GM19324 (cell line): ENCODE data around the gene CRACR2A.

Experiments used
- ATAC-seq: cut with Tn5 transposase; IDR thresholded peaks from one replicate; pipeline ENCODE4 v1.9.1; 2021; ENCODE audit warnings: mild to moderate bottlenecking, moderate library complexity; ENCODE audit not compliant: unreplicated experiment, low FRiP score

CRACR2A gene

DNA sequence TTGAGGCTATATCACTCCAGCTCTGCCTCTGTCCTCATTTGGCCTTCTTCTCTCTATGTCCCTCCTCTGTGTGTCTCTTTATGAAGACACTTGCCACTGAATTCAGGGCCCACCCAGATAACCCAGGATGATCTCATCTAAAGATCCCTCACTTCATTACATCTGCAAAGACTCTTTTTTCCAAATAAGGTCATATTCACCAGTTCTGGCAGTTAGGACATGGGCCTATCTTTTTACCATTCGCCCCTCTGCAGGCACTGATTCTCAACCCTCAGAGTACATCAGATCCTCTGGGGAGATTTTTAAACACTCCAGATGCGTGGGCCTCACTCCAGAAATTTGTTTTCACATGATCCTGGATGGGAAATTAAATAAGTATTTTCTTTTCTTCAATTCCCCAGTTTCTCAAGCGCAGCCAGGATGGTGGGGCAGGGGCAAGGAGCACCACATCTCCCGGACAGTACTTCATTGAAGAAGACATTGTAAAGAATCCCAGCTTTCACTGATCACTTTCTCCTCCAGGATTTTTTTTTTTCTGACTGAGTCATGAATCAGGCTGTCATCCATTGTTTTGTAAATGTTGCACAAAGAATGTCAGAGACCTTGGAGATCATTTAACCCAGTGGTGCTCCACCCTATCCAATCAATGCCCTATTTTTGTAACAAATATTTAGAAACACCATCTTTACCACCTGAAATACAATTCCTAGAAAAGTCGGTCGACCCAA is 27.4 kb downstream of the CRACR2A start:
- ATAC-seq, result no peak

DNA sequence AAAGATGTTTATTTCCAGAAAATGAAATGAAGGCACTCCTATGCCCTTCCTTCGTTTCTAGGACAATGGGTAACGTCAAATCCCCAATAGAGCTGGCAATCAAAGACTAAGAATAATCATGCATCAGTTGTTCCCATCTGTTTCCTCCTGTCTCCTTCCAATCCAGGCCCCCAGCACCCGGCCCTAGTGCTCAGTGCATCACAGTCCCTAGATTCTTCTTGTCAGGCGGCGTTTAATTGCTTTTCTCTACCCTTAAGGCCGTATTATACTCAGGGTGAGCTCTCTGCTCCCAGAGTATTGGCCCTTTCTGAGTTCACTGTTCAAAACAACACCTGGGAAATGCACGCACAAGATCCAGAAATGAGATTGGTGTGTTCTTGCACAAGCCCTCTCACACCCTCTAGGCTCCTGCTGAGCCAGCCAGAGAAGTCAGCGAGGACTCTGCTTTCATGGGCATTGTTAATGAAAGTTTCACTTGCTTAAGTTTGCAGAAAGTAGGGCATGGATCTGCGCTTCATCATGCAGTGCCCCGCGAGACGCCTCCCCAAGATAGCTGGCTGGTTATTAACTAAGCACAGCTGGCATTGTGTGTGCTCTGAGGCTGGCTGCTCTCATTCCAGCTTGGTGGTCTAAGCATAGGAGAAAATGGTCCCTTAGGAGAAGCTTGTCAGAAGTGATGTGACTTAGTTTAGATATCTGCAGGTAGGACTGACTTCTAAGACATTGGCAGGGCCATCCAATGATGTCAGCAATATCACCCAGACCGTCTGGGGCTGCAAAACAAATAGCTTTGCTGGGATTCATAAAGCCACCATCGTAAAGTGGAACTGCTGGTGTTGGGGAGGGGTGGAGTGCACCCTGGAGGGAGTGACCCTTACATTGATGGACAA is 28.7 kb downstream of the CRACR2A start:
- ATAC-seq, result no peak

DNA sequence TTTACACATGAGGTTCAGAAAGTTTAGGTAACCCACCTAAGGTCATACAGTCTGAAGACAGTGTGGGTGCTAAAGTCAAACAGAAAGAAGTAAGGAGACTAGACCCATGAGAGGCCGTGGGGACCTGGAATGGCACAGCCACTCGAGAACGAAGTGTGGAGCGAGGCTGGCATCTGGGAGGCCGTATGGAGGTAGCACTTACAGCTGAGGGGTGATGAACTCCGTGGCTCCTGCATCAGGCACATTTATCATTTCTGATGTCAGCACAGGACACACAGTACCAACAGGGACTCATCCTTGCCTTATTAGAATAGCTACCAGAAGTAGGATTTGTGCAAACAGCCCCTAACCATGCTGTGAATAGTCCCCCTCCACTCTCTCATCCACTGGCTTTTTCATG is 30.5 kb downstream of the CRACR2A start:
- ATAC-seq, result no peak

DNA sequence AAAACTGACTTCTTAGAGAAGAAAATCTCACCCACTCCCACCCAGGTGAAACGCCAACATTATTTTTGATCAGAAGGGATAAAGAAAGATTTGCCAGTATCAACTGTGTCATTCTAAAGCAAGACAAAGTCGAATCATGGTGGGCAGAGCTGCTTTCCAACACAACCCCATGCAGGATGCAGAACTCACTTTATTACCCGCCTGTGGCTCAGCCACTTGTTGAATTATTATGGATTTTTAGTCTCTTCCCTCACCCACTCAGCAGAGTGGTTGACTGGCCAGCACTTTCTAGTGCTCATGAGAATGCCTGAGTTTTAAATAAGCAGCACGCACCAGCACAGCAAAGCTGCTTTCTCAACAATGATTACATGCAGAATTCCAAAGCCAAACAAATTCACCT is 32.1 kb downstream of the CRACR2A start:
- no peak for ATAC-seq

DNA sequence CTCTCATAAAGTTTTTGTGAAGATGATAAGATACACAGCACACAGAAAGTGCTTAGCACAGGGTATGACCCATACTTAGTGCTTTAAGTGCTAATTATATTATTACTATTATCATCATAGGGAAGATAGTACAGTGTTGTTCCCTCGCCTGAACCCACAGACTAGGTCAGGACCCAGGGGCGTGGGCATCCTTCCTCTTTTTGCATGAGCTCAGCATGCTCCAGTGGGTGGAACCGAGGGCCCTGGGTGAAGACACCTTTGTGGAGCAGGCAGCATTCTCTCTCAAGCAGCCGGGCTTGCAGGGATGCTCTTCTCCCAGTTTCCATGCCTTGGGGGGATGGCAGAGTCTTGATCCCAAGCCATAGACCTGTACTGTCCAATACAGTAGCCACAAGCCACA is 34.8 kb downstream of the CRACR2A start:
- no peak for ATAC-seq

DNA sequence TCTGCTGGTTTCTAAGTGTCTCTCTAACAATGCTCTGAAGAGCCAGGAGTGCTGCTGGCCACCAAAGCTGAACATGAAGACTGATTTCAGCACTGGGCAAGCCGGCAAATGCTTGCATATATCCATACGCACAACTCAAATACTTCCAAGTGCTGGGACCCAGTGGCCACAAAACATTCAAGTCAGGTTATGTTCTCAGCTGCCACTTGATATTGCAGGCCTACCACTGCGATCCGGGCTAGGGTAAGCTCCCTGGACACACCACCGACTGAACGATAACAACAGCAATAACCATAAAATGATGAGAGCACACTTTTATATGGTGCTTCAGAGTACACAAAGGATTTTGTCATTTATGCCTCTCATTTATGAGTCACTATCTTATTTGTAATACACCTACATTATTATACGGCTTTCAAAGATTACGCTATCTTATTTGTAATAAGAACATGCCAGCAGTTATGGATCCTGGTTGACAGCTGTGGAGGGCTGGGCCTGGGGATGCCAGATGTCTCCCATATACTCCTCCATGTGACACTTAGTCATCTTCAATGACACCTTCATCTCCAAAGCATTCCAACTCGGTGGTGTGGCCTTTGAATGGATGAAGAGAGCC is 35.5 kb downstream of the CRACR2A start:
- ATAC-seq, result no peak

DNA sequence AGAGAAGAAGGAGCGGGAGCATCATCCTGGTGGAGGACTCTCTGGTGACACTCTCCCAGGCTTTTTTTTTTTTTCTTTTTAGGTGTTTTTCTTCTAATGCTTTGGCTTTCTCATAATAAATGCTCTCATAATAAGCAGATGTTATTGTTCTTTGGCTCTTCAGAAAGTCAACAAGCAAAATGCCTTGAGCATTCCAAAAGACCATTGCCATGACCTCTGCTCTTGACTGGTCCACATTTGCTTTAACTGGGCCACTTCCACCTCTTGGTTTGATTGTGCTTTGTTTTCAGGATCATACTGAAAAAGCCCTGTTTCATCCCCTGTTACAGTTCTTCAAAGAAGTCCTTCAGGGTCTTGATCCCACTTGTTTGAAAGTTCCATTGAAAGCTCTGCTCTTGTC is 36.9 kb downstream of the CRACR2A start:
- no peak for ATAC-seq

DNA sequence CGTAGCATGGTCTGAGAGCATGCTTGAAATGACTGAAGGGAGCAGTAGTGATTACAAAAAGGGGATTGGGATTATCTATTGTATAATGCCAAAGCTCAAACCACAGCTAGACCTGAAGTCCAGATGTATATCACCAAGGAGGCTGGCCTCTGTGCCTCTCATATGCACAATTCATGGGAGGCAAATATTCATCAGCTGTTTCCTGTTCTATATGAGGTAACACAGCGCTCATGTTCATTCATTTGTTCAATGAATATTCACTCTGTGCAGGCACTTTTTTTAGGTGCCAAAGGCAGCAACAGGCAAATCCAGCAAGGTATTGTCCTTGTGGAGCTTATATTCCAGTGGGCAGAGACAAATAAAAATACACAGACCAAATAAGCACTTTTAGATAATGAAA is 39.0 kb downstream of the CRACR2A start:
- ATAC-seq, result no peak

DNA sequence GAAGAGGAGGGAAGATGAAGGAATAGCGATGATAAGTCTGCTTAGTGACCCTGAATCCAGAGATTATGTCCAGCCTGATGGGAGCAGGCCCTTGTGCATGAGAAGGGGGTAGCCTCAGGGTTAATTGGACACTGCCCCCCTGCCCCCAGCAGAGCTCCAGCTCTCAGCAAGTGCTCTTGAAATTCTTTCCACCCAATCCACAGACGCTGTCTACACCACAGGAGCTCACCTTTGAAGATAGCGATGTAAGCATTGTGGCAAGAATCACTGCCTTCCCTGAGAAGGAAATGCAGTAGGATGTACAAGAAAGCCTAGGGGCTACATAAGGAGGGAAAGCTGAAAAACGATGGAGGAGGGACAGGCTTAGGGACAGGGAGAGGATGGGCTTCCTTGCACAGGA is 39.4 kb downstream of the CRACR2A start:
- no peak for ATAC-seq

DNA sequence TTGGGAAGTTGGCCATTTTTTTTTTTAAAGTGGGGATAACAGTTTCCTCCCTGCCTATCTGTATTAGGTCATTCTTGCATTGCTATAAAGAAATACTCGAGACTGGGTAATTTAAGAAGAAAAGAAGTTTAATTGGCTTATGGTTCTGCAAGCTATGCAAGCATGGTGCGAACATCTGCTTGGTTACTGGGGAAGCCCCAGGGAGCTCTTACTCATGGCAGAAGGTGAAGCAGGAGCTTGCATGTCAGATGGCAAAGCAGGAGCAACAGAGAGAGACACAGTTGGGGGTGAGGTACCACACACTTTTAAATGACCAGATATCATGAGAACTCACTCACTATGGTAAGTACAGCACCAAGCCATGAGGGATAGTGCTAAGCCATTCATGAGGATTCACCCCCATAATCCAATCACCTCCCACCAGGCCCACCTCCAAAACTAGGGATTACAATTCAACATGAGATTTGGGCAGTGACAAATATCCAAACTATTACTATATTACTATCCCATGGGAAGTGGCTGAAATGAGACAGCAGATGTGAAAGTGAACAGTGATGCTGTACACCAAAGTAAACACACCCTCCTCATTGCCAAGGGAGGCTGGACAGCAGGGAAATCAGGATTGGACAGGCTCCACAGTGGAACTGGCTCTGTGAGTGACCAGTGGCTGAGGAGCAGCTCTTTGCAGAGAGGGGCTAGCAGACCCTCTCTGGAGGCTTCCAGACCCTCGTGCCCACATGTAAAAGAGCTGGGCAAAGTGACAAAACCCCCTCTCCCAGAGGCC is 40.5 kb downstream of the CRACR2A start:
- no peak for ATAC-seq

DNA sequence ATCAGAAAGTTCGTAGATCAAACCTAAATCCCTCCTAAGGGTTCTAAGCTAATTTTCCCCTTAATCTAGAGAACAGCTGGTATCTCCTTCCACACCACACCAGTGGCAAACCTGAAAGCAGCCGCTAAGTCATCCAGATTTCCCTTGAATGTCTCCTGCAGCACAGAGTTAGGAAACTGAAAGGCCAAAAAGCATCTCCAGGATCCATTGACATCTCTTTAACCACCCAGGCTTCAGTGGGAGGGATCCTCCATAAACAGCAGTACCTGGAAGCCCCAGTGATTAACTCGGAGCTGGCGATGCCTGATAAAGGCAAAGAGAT is 47.6 kb downstream of the CRACR2A start:
- no peak for ATAC-seq

DNA sequence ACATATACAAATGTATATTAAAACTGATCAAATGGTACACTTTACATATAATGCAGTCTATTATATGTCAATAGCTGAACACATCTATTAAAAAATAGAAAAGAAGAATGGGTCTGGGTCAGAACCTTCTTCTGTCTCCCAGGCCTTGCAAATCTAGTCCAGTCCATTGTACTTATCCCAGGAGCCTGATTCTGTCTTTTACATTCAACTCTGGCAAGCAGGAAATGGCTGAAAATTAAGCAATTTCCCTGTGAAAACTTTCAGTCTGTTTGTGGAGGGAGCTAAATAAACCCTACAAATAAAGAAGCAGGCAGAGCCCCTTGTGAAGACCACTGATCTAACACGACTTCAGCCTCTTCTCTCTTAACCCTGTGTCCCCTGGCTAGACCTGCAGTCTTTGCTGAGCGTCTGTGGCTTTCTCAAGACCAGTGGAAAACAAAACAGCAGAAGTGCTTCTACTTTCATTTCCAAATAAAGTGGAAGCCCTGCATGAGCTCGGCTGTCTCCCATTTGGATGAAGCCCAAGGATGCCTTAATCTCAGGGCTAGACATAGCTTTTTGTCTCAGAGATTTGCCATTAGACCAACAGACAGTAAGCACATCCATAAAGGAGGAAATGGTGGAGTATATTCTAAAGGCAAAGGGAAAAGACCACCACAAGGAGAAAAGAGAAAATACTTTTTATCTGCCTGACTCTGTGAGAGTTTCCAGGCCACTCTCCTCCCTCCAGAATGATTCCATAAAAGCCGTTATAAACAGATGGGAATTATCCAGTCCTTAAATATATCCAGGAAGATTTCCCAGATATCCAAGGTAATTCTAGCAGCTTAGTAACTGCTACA is 48.2 kb downstream of the CRACR2A start:
- no peak for ATAC-seq

DNA sequence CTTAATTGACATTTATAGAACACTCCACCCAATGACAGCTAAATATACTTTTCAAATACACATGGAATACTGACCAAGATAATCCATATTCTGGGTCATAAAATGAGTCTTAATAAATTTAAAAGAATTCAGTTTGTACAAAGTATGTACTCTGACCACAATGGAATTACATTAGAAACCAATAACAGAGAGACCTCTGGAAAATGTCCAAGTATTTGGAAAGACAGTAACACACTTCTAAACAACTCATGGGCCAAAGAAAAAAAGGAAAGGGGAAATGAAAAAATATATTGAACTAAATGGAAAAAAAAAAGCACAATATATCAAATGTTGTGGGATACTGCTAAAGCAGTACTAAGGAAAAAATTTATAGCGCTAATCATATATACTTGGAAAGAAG is 52.0 kb downstream of the CRACR2A start:
- ATAC-seq, result no peak

DNA sequence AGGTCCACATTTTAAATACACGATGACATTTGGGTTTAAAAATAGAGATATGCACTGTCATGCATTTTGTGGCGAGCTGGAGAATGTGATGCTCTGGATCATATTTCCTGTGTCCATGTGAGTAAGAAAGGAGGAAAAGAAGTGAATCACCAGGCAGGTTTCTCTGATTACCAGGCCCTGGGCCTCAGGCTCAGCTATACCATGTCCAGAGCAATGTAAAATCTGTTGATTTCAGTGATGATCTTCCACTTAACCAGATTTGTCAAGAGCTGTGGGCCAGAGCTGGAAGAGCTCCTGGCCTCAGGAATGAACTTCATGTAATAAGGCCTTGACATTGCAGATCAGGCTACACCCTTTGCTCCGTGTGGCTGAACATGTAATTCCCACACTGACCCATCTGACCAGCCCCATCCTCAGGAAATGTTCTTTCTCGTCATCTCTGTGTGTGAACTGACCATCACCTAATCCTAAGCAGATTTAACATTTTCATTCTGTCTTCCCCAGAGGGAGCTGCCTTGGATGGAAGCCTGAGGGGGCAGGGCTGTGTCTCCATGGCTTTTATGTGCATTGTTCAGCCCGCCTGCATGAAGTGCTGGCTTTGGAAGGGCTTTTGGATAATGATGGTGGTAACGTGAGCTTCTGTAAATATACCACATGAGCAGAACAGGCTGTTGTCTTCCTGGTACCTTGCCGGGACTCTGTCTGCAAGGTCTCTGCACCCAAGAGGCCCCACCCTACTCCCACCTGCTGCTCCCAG is 54.5 kb downstream of the CRACR2A start:
- ATAC-seq, result no peak

DNA sequence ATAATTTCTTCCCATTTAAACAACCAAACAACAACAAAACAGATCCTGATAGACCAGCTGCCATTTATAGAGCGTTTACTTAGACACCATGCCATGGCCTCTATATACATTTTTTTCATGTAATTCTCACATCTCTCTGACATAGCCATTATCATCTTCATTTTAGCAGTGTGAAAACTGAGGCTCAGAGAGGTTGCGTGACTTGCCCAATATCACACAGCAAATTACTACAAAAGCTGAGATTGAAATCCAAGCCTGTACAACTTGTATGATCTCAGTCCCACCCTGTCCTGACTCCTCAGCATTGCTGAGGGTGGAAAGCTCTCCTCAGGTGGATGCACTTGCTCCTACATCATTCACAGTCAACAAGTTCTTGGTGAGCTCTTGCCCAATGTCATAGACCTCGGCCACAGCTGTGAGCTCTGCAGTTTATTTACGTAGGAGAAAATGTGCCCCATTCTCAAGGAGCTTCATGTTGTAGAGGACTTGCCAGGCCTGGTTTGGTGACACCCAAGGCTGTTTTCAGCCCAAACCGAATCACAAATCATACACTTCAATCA is 55.5 kb downstream of the CRACR2A start:
- ATAC-seq, result no peak

DNA sequence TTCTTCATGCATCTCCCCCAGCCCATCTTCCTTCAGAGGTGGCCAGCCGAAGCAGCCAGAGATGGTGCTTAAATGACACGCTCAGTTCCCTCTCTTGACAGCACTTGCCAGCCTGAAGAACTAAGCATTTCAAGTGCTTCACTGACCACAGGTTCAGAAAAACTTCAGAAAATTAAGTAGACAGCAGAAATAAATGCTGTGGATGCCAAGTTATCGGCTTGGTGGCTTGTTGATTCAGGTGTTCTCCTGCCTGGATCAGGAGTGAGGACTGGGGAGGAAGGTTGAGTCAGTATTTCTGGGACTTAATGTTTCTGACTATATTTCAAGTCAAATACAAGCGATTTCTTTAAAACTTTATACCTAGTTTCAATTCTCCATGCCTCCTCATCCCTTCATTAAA is 58.2 kb downstream of the CRACR2A start:
- no peak for ATAC-seq

DNA sequence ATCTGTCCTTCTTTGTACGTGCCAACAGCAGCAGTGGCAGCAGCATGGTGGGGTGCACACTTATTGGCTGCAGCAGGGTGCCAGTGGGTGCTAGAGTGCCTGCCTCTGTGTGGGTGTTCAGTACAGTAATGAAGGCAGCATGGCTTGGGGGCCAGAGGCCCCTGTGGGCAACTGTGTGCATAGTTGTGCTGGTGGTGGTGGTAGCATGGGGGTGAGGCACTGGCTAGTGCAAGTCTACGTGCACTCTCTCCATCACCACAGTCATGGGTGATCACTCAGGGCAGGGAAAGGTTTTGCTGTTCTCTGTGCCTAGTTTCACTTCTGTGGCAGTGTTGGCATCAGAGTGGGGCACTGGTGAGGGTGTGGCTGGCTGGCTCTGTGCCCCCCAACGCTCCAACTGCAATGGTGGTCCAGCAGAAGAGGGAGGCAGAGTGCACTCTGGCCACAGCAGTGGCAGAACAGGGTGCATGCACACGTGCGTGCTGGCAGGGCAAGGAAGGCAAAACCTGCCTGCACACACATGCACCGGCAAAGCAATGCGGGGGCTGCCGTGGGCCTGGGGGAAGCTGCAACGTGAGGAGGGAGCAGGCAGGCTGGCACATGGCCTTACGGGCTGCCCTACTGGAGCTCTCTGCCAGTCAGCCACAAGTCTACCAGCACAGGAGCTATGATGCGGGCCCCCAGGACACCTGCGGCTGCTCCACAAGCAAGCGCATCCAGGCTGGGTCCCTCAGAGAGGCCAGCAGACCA is 60.1 kb downstream of the CRACR2A start:
- ATAC-seq, result no peak

DNA sequence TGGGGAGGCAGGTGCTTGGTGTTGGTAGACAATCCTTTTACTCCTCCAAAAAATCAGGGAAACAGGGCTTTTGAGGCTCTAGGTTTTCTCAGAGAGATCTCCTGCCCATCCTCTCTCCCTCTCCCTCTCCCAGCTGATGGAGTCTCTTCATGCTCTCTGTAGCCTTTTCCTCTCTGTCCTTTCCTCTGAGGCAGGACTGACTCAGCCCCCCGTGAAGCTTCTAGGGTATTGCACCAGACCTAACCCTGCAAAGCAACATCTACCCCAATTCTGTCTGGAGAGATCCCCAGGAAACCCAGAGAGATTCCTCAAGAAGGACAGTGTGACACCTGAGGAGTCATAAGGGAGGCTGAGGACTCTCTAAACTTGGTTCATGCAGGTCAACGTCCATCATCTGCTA is 66.4 kb downstream of the CRACR2A start:
- ATAC-seq, result no peak
